Measurements from ENCODE around the gene RASA1.
A peak's percentile ranks its signal among the peaks of the same experiment; 100 is the strongest.

RASA1 gene

GRCh38 chr5:87405472-87406155 lies 137.9 kb downstream of the RASA1 start:
- DNase-seq, result no peak

- no peak for DNase-seq
These were observed 140.5 kb downstream of the RASA1 start for GRCh38 chr5:87408204-87408603.

GRCh38 chr5:87410931-87411330 lies 143.2 kb downstream of the RASA1 start:
- DNase-seq, result no peak

- no peak for DNase-seq
These were observed 143.9 kb downstream of the RASA1 start for GRCh38 chr5:87411586-87411972.

GRCh38 chr5:87411973-87412629 lies 144.4 kb downstream of the RASA1 start:
- DNase-seq, result peak; percentile 80

- DNase-seq, result peak; percentile 98
These were observed 145.1 kb downstream of the RASA1 start, which contains the start of gene CCNH for GRCh38 chr5:87412630-87413342. Gene CCNH (minus strand): TSS chr5:87412930. CDS start chr5:87412794, 136 bp downstream.

- DNase-seq, result no peak
These were observed 145.6 kb downstream of the RASA1 start for GRCh38 chr5:87413343-87413645.

GRCh38 chr5:87418506-87418905 lies 150.8 kb downstream of the RASA1 start:
- no peak for DNase-seq

GRCh38 chr5:87421307-87421706 lies 153.6 kb downstream of the RASA1 start:
- DNase-seq, result no peak

GRCh38 chr5:87423755-87424154 lies 156.1 kb downstream of the RASA1 start:
- DNase-seq, result no peak

- no peak for DNase-seq
These were observed 163.3 kb downstream of the RASA1 start for GRCh38 chr5:87430863-87431457.

GRCh38 chr5:87432460-87432859 lies 164.8 kb downstream of the RASA1 start:
- DNase-seq, result no peak

GRCh38 chr5:87433945-87434344 lies 166.3 kb downstream of the RASA1 start:
- DNase-seq, result no peak

- DNase-seq, result no peak
These were observed 166.8 kb downstream of the RASA1 start for GRCh38 chr5:87434461-87434860.

GRCh38 chr5:87435144-87435694 lies 167.5 kb downstream of the RASA1 start:
- peak; percentile 7 for DNase-seq

GRCh38 chr5:87437724-87438123 lies 170.0 kb downstream of the RASA1 start:
- no peak for DNase-seq

GRCh38 chr5:87438231-87438630 lies 170.5 kb downstream of the RASA1 start:
- no peak for DNase-seq
